Subcutaneous adipose tissue (tissue), 4 donors: ENCODE measurements around the gene FN1. TPM values are rescaled to one million over a fixed set of nuclear protein-coding genes. Genes with fewer than 3 reads are reported as not detected.

ENCODE experiments used
- CTCF ChIP-seq: fragments of 450-650 bp; IDR thresholded peaks from one replicate; pipeline ENCODE4 v1.5.1; 2016; ENCODE audit warnings: low read depth, mild to moderate bottlenecking, control low read depth, antibody characterized with exemption, moderate library complexity
- total RNA-seq, 4 donors: library from RNA; depleted of rRNA; stranded (reverse); fragments of >200 nt; gene quantifications; one replicate each; pipeline ENCODE4 v1.1.0, GENCODE V29; 2016

FN1 gene
- total RNA-seq, 4 donors from 2014 or later, result 80.4 to 1,315 (median 407) TPM

- no peak for TF ChIP-seq CTCF
Observed at GRCh38 chr2:215427585-215427984, 8.3 kb downstream of the FN1 start.

- no peak for TF ChIP-seq CTCF
Observed at GRCh38 chr2:215425021-215425782, 10.7 kb downstream of the FN1 start.

- TF ChIP-seq CTCF, result no peak
Observed at GRCh38 chr2:215423928-215424540, 11.8 kb downstream of the FN1 start.

GRCh38 chr2:215423234-215423633 is 12.6 kb downstream of the FN1 start:
- no peak for TF ChIP-seq CTCF

- no peak for TF ChIP-seq CTCF
Observed at GRCh38 chr2:215422676-215423075, 13.2 kb downstream of the FN1 start.

GRCh38 chr2:215421859-215422461 is 13.9 kb downstream of the FN1 start:
- TF ChIP-seq CTCF, result no peak

- no peak for TF ChIP-seq CTCF
Observed at GRCh38 chr2:215420471-215420935, 15.4 kb downstream of the FN1 start.
